MM.1S (cell line): ENCODE data around the gene ELMO3.

Experiments used
- DNase-seq: peaks from one replicate; pipeline ENCODE4 v3.0.0-alpha.2; 2015
- H2AFZ ChIP-seq: fragments of 300-600 bp; sonication (generic); 2 replicates; pipeline ENCODE4 v1.6.0; 2016; ENCODE audit warnings: antibody characterized with exemption, low read length
- H3F3A ChIP-seq: fragments of 300-600 bp; sonication (generic); 2 replicates; pipeline ENCODE4 v1.6.1; 2016; ENCODE audit warnings: mild to moderate bottlenecking, antibody characterized with exemption, low read length, moderate library complexity, mixed read lengths; ENCODE audit not compliant: insufficient read depth
- H3K27ac ChIP-seq: fragments of 300-600 bp; sonication (generic); 2 replicates; pipeline ENCODE4 v1.5.1; 2016; ENCODE audit warnings: mild to moderate bottlenecking, low read length
- H3K27me3 ChIP-seq: fragments of 300-600 bp; sonication (generic); replicated peaks from 2 replicates; pipeline ENCODE4 v1.6.0; 2016; ENCODE audit warnings: low read length; ENCODE audit not compliant: insufficient read depth
- H3K36me3 ChIP-seq: fragments of 300-600 bp; sonication (generic); replicated peaks from 2 replicates; pipeline ENCODE4 v1.6.1; 2016; ENCODE audit warnings: mild to moderate bottlenecking, low read length, mixed read lengths; ENCODE audit not compliant: insufficient read depth
- H3K4me1 ChIP-seq: fragments of 300-600 bp; sonication (generic); 2 replicates; pipeline ENCODE4 v1.6.1; 2016; ENCODE audit warnings: low read length, mixed read lengths
- H3K4me2 ChIP-seq: fragments of 300-600 bp; sonication (generic); 2 replicates; pipeline ENCODE4 v1.6.0; 2016; ENCODE audit warnings: low read depth, low read length
- H3K4me3 ChIP-seq: fragments of 300-600 bp; sonication (generic); 2 replicates; pipeline ENCODE4 v1.5.1; 2016; ENCODE audit warnings: low read length, mixed read lengths
- H3K79me2 ChIP-seq: fragments of 300-600 bp; sonication (generic); 2 replicates; pipeline ENCODE4 v1.6.1; 2016; ENCODE audit warnings: mixed run types, low read length, mixed read lengths
- H3K9ac ChIP-seq: fragments of 300-600 bp; sonication (generic); 2 replicates; pipeline ENCODE4 v1.6.1; 2016; ENCODE audit warnings: low read length, mixed read lengths
- H3K9me2 ChIP-seq: fragments of 300-600 bp; sonication (generic); replicated peaks from 2 replicates; pipeline ENCODE4 v1.6.1; 2016; ENCODE audit warnings: mild to moderate bottlenecking, low read length, mixed read lengths; ENCODE audit not compliant: insufficient read depth
- H3K9me3 ChIP-seq: fragments of 300-600 bp; sonication (generic); replicated peaks from 2 replicates; pipeline ENCODE4 v1.6.1; 2016; ENCODE audit warnings: mild to moderate bottlenecking, low read length, mixed read lengths; ENCODE audit not compliant: insufficient read depth
- H4K20me1 ChIP-seq: fragments of 300-600 bp; sonication (generic); 2 replicates; pipeline ENCODE4 v1.6.1; 2016; ENCODE audit warnings: mild to moderate bottlenecking, low read length, moderate library complexity, mixed read lengths; ENCODE audit not compliant: insufficient read depth
- CTCF ChIP-seq: fragments of 300-600 bp; sonication (generic); IDR thresholded peaks from 2 replicates; pipeline ENCODE4 v1.5.1; 2016; ENCODE audit warnings: antibody characterized with exemption, low read length, mixed read lengths
- EZH2 ChIP-seq: fragments of 300-600 bp; sonication (generic); optimal IDR thresholded peaks from 2 replicates; pipeline ENCODE3; 2017; ENCODE audit warnings: low read depth, mild to moderate bottlenecking, antibody characterized with exemption, low read length, mixed read lengths
- EZH2phosphoT487 ChIP-seq: fragments of 300-600 bp; sonication (generic); IDR thresholded peaks from 2 replicates; pipeline ENCODE4 v1.6.1; 2018; ENCODE audit warnings: antibody characterized with exemption, low read length

Gene ELMO3

GRCh38 chr16:67183284-67183626 lies 15.7 kb upstream of the ELMO3 start:
- Histone ChIP-seq H3K9ac (peak overlapping the region; percentile 87), H3K4me2 (peak overlapping the region; percentile 80), H3K9me2 (no peaks in the 10 kb centered on the region), H3K4me1 (peaks cover 21% of the 10 kb centered on the region), H3F3A (peaks cover 9% of the 10 kb centered on the region; the same call in 1 of the 2 replicates), H3K9me3 (no peaks in the 10 kb centered on the region), H2AFZ (peak overlapping the region; percentile 79), H3K79me2 (peaks cover 17% of the 10 kb centered on the region), H4K20me1 (no peaks in the 10 kb centered on the region), H3K27ac (peak overlapping the region; percentile 78; the same call in 1 of the 2 replicates), H3K4me3 (peak overlapping the region; percentile 83), H3K27me3 (peaks cover 13% of the 10 kb centered on the region), H3K36me3 (no peaks in the 10 kb centered on the region)
- DNase-seq = no peak
- TF ChIP-seq EZH2phosphoT487 (no peak), EZH2 (no peak), CTCF (no peak)

GRCh38 chr16:67183627-67184452 lies 15.1 kb upstream of the ELMO3 start, which contains the start of gene MATCAP1:
Gene MATCAP1, minus strand, starts transcription at chr16:67183963. Its CDS starts 3,353 bp downstream, at chr16:67180610.
- Histone ChIP-seq H3K9ac (peak within 1 kb of the TSS; percentile 87), H3K27me3 (peaks cover 13% of the 10 kb centered on the region), H3K9me3 (no peaks in the 10 kb centered on the region), H3K36me3 (no peaks in the 10 kb centered on the region), H3K4me1 (peaks cover 19% of the 10 kb centered on the region), H3F3A (peaks cover 9% of the 10 kb centered on the region; the same call in 1 of the 2 replicates), H3K79me2 (peaks cover 17% of the 10 kb centered on the region), H2AFZ (peak within 1 kb of the TSS; percentile 79), H3K27ac (peak within 1 kb of the TSS; percentile 78; the same call in 1 of the 2 replicates), H3K4me2 (peak within 1 kb of the TSS; percentile 87), H3K4me3 (peak within 1 kb of the TSS; percentile 83), H4K20me1 (no peaks in the 10 kb centered on the region), H3K9me2 (no peaks in the 10 kb centered on the region)
- DNase-seq = peak; percentile 97
- TF ChIP-seq CTCF (no peak), EZH2 (no peak), EZH2phosphoT487 (no peak)

GRCh38 chr16:67184453-67184994 lies 14.4 kb upstream of the ELMO3 start:
- Histone ChIP-seq H3K9me2 (no peaks in the 10 kb centered on the region), H3K4me2 (peak overlapping the region; percentile 87), H2AFZ (peak overlapping the region; percentile 74), H3F3A (peaks cover 9% of the 10 kb centered on the region; the same call in 1 of the 2 replicates), H3K4me3 (peak overlapping the region; percentile 83), H3K79me2 (peaks cover 17% of the 10 kb centered on the region), H3K27me3 (peaks cover 13% of the 10 kb centered on the region), H3K27ac (peak overlapping the region; percentile 78; the same call in 1 of the 2 replicates), H3K36me3 (no peaks in the 10 kb centered on the region), H3K4me1 (peaks cover 16% of the 10 kb centered on the region), H4K20me1 (no peaks in the 10 kb centered on the region), H3K9me3 (no peaks in the 10 kb centered on the region), H3K9ac (peak overlapping the region; percentile 87; the same call in 1 of the 2 replicates)
- TF ChIP-seq EZH2phosphoT487 = no peak
- no peak for TF ChIP-seq CTCF
- peak; percentile 36 for DNase-seq
